GM12878 (cell line): Measurements from ENCODE around the gene NIBAN1. TPM values are rescaled to one million over a fixed set of nuclear protein-coding genes. Genes with fewer than 3 reads are reported as not detected.

Source experiments
- ATAC-seq: fragments of 200-7000 bp; cut with Tn5 transposase; 3 replicates; pipeline ENCODE4 v1.9.1; 2020; ENCODE audit warnings: mild to moderate bottlenecking, moderate library complexity
- BruUV-seq: library from RNA; stranded (reverse); fragments of 400-500 nt; replicated peaks from 2 replicates; lab custom pipeline; 2021; lab: Mats Ljungman, UMichigan
- CTCF ChIA-PET: fragments of 300-600 bp; sonication (Branson Sonifier 250); formaldehyde crosslinking; extraction: SDS; loops from one replicate; lab custom pipeline; 2021; ENCODE audit warnings: inconsistent platforms; lab: Yijun Ruan, JAX
- POLR2A ChIA-PET: fragments of 350-600 bp; formaldehyde crosslinking; extraction: SDS; loops from one replicate; lab custom pipeline; 2021; ENCODE audit warnings: inconsistent platforms; lab: Charles Lee
- RAD21 ChIA-PET: fragments of 300-600 bp; sonication (Branson Sonifier 250); formaldehyde crosslinking; loops from one replicate; lab custom pipeline; 2023; ENCODE audit warnings: antibody characterized with exemption; ENCODE audit not compliant: unreplicated experiment; lab: Charles Lee
- SMC1A ChIA-PET: fragments of 300-600 bp; sonication (Branson Sonifier 250); formaldehyde crosslinking; loops from one replicate; lab custom pipeline; 2023; ENCODE audit not compliant: unreplicated experiment, uncharacterized antibody; lab: Charles Lee
- DNase-seq: peaks from one replicate; pipeline ENCODE4 v3.0.0-alpha.2; 2011; ENCODE audit warnings: low read depth, low spot score
- FAIRE-seq: peaks from 3 replicates; lab custom pipeline; 2011; peaks lifted over from hg19 to GRCh38; lab: Jason Lieb, UNC
- H2AFZ ChIP-seq: 2 replicates; pipeline ENCODE4 v1.6.0; 2011; ENCODE audit warnings: low read depth, low read length, control low read depth; ENCODE audit not compliant: control insufficient read depth
- H3K27ac ChIP-seq: 2 replicates; pipeline ENCODE4 v1.5.1; 2011; ENCODE audit warnings: control low read depth; ENCODE audit not compliant: control insufficient read depth, insufficient read depth
- H3K27me3 ChIP-seq, 2 experiments: replicated peaks in 1 of 2; 2 replicates each; pipeline versions ENCODE4 v1.6.0 to v1.6.1; 2011; ENCODE audit warnings: low read length in 1 of 2; ENCODE audit not compliant: control insufficient read depth in 2 of 2, insufficient read depth in 2 of 2
- H3K36me3 ChIP-seq, 2 experiments: 2 replicates each; pipeline ENCODE4 v1.5.1; 2011; ENCODE audit warnings: low read length in 1 of 2; ENCODE audit not compliant: control insufficient read depth in 2 of 2, insufficient read depth in 2 of 2
- H3K4me1 ChIP-seq: 2 replicates; pipeline ENCODE4 v1.6.1; 2011; ENCODE audit warnings: mild to moderate bottlenecking, low read length, moderate library complexity, mixed read lengths; ENCODE audit not compliant: control insufficient read depth, insufficient read depth
- H3K4me2 ChIP-seq: 2 replicates; pipeline ENCODE4 v1.6.0; 2011; ENCODE audit warnings: control low read depth; ENCODE audit not compliant: control insufficient read depth, insufficient read depth
- H3K4me3 ChIP-seq: fragments of 200-600 bp; sonication (generic); 2 replicates; pipeline ENCODE4 v1.5.1; 2016
- H3K79me2 ChIP-seq: 2 replicates; pipeline ENCODE4 v1.6.0; 2011; ENCODE audit warnings: low read length; ENCODE audit not compliant: control insufficient read depth, insufficient read depth
- H3K9ac ChIP-seq: 2 replicates; pipeline ENCODE4 v1.8.0; 2011; ENCODE audit warnings: low read length, control low read depth, mixed read lengths; ENCODE audit not compliant: control insufficient read depth, insufficient read depth
- H3K9me3 ChIP-seq: replicated peaks from 3 replicates; pipeline ENCODE4 v1.5.1; 2011; ENCODE audit warnings: mild to moderate bottlenecking, low read length; ENCODE audit not compliant: control insufficient read depth, insufficient read depth
- H4K20me1 ChIP-seq: 2 replicates; pipeline ENCODE4 v1.6.0; 2011; ENCODE audit not compliant: control insufficient read depth, insufficient read depth
- ATF3 ChIP-seq: IDR thresholded peaks from 2 replicates; pipeline ENCODE4 v1.6.1; 2011; ENCODE audit warnings: low read depth, mild to moderate bottlenecking, low read length, moderate library complexity, borderline replicate concordance; ENCODE audit errors: extremely low read depth
- BHLHE40 ChIP-seq, 2 experiments: fragments of 450-650 bp in 1 of 2; IDR thresholded peaks; 2 replicates each; pipeline ENCODE4 v1.6.1; 2011 to 2017; ENCODE audit warnings: low read depth in 2 of 2, borderline replicate concordance in 1 of 2, improper control_type of control experiment in 1 of 2, low read length in 1 of 2, mild to moderate bottlenecking in 1 of 2
- ESRRA ChIP-seq: IDR thresholded peaks from 2 replicates; pipeline ENCODE4 v1.6.1; 2012; ENCODE audit warnings: mild to moderate bottlenecking, low read length, improper control_type of control experiment
- POLR2AphosphoS2 ChIP-seq: IDR thresholded peaks from 2 replicates; pipeline ENCODE4 v1.6.1; 2011; ENCODE audit warnings: low read depth, mild to moderate bottlenecking, low read length, improper control_type of control experiment, moderate library complexity
- USF1 ChIP-seq: IDR thresholded peaks from 2 replicates; pipeline ENCODE4 v1.6.1; 2011; ENCODE audit warnings: borderline replicate concordance, low read depth, mild to moderate bottlenecking, moderate library complexity, mixed read lengths, low read length; ENCODE audit not compliant: insufficient read depth; ENCODE audit errors: extremely low read length
- ZBTB4 ChIP-seq: fragments of 450-650 bp; formaldehyde crosslinking; IDR thresholded peaks from 2 replicates; pipeline ENCODE4 v1.4.0; 2022; ENCODE audit warnings: mild to moderate bottlenecking, moderate library complexity
- ZNF274 ChIP-seq: IDR thresholded peaks from one replicate; pipeline ENCODE4 v1.8.0; 2011; ENCODE audit not compliant: insufficient read length, insufficient read depth
- WGBS: methylation state at CpG from one replicate; pipeline ENCODE4 v1.1.6; 2016; ENCODE audit warnings: low lambda C conversion rate; ENCODE audit not compliant: insufficient replicate concordance, insufficient coverage; ENCODE audit errors: missing lambda C conversion rate; 5-methylcytosine and 5-hydroxymethylcytosine counted together
- in situ Hi-C: fragments of 300-500 bp; cut with MboI; formaldehyde crosslinking; loops from 9 replicates; pipeline ENCODE4 v1.14.3; 2018; ENCODE audit warnings: mixed read lengths
- intact Hi-C: fragments of 100-400 bp; cut with micrococcal nuclease; formaldehyde crosslinking; loops from one replicate; pipeline ENCODE4 v1.14.2; 2022; ENCODE audit not compliant: unreplicated experiment
- polyA plus RNA-seq, 11 experiments: library from polyadenylated mRNA; depleted of rRNA in 4 of 11; unstranded in 6 of 11; stranded (reverse) in 5 of 11; fragments of >200 nt; fragmentation: Nextera tagmentation in 4 of 11; fragmentation: Illumina TruSeq in 1 of 11; extraction: Ambion mirVana in 4 of 11; extraction: Trizol in 1 of 11; gene quantifications; 1 replicate in 1 of 11; 2 replicates in 10 of 11; pipeline versions ENCODE4 v1.2.1 to v1.2.3, GENCODE V29; 2011 to 2016; ENCODE audit warnings: inconsistent platforms in 2 of 11, missing spikeins in 2 of 11, low read depth in 1 of 11
- total RNA-seq, 4 experiments: library from RNA; depleted of rRNA in 3 of 4; stranded (reverse); fragments of >200 nt in 3 of 4; fragmentation: Illumina TruSeq in 1 of 4; extraction: Trizol in 1 of 4; gene quantifications; 2 replicates each; pipeline versions ENCODE4 v1.2.1 to v1.2.3, GENCODE V29; 2013 to 2021
- TF ChIP-seq, protein P1 (sequence below): IDR thresholded peaks from 2 replicates; pipeline ENCODE4 v1.6.1; 2012; ENCODE audit warnings: low read length, inconsistent platforms
- TF ChIP-seq, protein P2 (sequence below): fragments of 450-650 bp; IDR thresholded peaks from 2 replicates; pipeline ENCODE4 v1.6.1; 2016; ENCODE audit warnings: mild to moderate bottlenecking
- TF ChIP-seq, protein P3 (sequence below): fragments of 450-650 bp; conservative IDR thresholded peaks from 2 replicates; pipeline ENCODE4 v1.6.1; 2017; ENCODE audit warnings: mild to moderate bottlenecking, moderate library complexity

NIBAN1 gene
- total and polyA plus RNA-seq, 10 of the 15 experiments (the other 5 are each of a cell fraction or from before 2014, with no cell fraction given), result 11.2 to 67.8 (median 44.3) TPM

- no peak for TF ChIP-seq USF1
Observed at GRCh38 chr1:185017966-185018365, 43.7 kb upstream of the NIBAN1 start (continued).

DNA sequence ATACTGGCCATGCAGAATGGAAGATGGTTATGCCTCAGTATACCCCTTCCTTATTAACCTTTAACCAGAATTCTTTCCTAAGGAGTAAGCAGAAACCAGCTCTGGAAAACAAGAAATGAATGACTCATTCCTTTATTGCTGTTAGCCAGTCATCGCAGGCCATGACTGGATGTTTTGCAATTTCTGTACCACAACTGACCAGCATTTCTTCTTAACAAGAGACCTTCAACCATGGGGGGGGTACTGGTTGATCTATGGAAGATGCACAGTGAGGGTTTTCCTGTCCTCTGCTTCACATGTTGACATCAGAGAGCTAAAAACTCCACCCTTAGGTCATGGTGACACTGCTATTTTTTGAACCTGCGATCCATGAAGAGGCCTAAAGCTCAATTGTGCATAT is 43.0 kb upstream of the NIBAN1 start:
- WGBS, result 47% methylated on average over 2 of the region's 2 CpGs
- in situ Hi-C loops (no loop called here), intact Hi-C loops (no loop called here)
- no TSS peak for BruUV-seq
- no peaks in the 10 kb centered on the region for H3K36me3 ChIP-seq
- ChIA-PET SMC1A (interaction anchor here (0.6 kb wide), 2 partner anchors 39 to 257 kb away, joined by 3 to 4 read pairs; no protein-coding TSS in a partner anchor), POLR2A (no interaction called here), CTCF (interaction anchor here (1.0 to 1.5 kb wide), 2 partner anchors 35 to 129 kb away, joined by 3 to 6 read pairs; no protein-coding TSS in a partner anchor), RAD21 (interaction anchor here (0.5 kb wide), 1 partner anchor 158 kb away, joined by 3 read pairs; no protein-coding TSS in a partner anchor)
- H3K9me3 ChIP-seq, result no peaks in the 10 kb centered on the region
- FAIRE-seq (no peak), DNase-seq (no peak), ATAC-seq (no peak)
- H3K27ac ChIP-seq, result no peak overlapping the region
- H3K4me2 ChIP-seq, result no peak overlapping the region
- H3K4me1 ChIP-seq, result no peaks in the 10 kb centered on the region
- no peak overlapping the region for H3K4me3 ChIP-seq
- H3K79me2 ChIP-seq, result no peaks in the 10 kb centered on the region
- H2AFZ ChIP-seq, result no peak overlapping the region
- no peaks in the 10 kb centered on the region for H4K20me1 ChIP-seq
- H3K9ac ChIP-seq, result no peak overlapping the region
- H3K27me3 ChIP-seq, result no peaks in the 10 kb centered on the region
- TF ChIP-seq ZBTB4 (CRISPR knock-in tag), result no peak
- TF ChIP-seq, protein P1, sequence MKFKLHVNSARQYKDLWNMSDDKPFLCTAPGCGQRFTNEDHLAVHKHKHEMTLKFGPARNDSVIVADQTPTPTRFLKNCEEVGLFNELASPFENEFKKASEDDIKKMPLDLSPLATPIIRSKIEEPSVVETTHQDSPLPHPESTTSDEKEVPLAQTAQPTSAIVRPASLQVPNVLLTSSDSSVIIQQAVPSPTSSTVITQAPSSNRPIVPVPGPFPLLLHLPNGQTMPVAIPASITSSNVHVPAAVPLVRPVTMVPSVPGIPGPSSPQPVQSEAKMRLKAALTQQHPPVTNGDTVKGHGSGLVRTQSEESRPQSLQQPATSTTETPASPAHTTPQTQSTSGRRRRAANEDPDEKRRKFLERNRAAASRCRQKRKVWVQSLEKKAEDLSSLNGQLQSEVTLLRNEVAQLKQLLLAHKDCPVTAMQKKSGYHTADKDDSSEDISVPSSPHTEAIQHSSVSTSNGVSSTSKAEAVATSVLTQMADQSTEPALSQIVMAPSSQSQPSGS, result no peak
- TF ChIP-seq BHLHE40 (IDR thresholded peaks at IDR 0.05; ENCODE audit: borderline replicate concordance in 1 of 2, low read depth in 2 of 2, low read length in 1 of 2), result no peak
- TF ChIP-seq ESRRA, result no peak
- TF ChIP-seq ZNF274, result no peak
- no peak for TF ChIP-seq USF1
- TF ChIP-seq, protein P2, sequence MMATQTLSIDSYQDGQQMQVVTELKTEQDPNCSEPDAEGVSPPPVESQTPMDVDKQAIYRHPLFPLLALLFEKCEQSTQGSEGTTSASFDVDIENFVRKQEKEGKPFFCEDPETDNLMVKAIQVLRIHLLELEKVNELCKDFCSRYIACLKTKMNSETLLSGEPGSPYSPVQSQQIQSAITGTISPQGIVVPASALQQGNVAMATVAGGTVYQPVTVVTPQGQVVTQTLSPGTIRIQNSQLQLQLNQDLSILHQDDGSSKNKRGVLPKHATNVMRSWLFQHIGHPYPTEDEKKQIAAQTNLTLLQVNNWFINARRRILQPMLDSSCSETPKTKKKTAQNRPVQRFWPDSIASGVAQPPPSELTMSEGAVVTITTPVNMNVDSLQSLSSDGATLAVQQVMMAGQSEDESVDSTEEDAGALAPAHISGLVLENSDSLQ, result no peak
- no peak for TF ChIP-seq ATF3
- TF ChIP-seq, protein P3, sequence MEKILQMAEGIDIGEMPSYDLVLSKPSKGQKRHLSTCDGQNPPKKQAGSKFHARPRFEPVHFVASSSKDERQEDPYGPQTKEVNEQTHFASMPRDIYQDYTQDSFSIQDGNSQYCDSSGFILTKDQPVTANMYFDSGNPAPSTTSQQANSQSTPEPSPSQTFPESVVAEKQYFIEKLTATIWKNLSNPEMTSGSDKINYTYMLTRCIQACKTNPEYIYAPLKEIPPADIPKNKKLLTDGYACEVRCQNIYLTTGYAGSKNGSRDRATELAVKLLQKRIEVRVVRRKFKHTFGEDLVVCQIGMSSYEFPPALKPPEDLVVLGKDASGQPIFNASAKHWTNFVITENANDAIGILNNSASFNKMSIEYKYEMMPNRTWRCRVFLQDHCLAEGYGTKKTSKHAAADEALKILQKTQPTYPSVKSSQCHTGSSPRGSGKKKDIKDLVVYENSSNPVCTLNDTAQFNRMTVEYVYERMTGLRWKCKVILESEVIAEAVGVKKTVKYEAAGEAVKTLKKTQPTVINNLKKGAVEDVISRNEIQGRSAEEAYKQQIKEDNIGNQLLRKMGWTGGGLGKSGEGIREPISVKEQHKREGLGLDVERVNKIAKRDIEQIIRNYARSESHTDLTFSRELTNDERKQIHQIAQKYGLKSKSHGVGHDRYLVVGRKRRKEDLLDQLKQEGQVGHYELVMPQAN, result no peak
- no peak for TF ChIP-seq POLR2AphosphoS2
